COLO668 (cell line): ENCODE data around the gene ADAMTS10.
"Not testable (repeated sequence)": the region's sequence is repeated elsewhere in the genome, so short reads cannot be mapped to it uniquely, and the experiment has no call there.

Experiments used
- DNase-seq: peaks from one replicate; lab custom pipeline; 2025; ENCODE audit not compliant: unreplicated experiment; lab: John Stamatoyannopoulos, UW

ADAMTS10 gene

DNA sequence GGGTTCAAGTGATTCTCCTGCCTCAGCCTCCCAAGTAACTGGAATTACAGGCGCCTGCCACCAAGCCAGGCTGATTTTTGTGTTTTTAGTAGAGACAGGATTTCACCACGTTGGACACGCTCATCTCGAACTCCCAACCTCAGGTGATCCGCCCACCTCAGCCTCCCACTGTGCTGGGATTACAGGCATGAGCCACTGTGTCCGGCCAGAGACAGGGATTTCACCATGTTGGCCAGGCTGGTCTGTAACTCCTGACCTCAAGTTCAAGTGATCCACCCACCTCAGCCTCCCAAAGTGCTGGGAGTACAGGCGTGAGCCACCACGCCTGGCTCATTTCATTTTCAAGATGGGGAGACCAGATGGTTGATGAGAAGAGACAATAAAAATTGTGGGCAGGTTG lies 45.6 kb downstream of the ADAMTS10 start:
- DNase-seq, result not testable (repeated sequence)

- no peak for DNase-seq
Observed at GRCh38 chr19:8561075-8561764, 49.3 kb downstream of the ADAMTS10 start.

- no peak for DNase-seq
Observed at GRCh38 chr19:8558325-8558724, 52.2 kb downstream of the ADAMTS10 start.

GRCh38 chr19:8557642-8558238 lies 52.8 kb downstream of the ADAMTS10 start:
- DNase-seq, result no peak

GRCh38 chr19:8553729-8554128 lies 56.8 kb downstream of the ADAMTS10 start:
- DNase-seq, result not testable (repeated sequence)

GRCh38 chr19:8552810-8553209 lies 57.7 kb downstream of the ADAMTS10 start:
- DNase-seq, result no peak

GRCh38 chr19:8550070-8550469 lies 60.4 kb downstream of the ADAMTS10 start:
- no peak for DNase-seq

GRCh38 chr19:8545743-8546142 lies 64.8 kb downstream of the ADAMTS10 start:
- DNase-seq, result no peak

GRCh38 chr19:8544168-8544567 lies 66.3 kb downstream of the ADAMTS10 start:
- no peak for DNase-seq

GRCh38 chr19:8539621-8540149 lies 70.8 kb downstream of the ADAMTS10 start:
- no peak for DNase-seq

- DNase-seq, result no peak
Observed at GRCh38 chr19:8537099-8537498, 73.4 kb downstream of the ADAMTS10 start.

GRCh38 chr19:8536282-8536681 lies 74.2 kb downstream of the ADAMTS10 start:
- DNase-seq, result no peak

DNA sequence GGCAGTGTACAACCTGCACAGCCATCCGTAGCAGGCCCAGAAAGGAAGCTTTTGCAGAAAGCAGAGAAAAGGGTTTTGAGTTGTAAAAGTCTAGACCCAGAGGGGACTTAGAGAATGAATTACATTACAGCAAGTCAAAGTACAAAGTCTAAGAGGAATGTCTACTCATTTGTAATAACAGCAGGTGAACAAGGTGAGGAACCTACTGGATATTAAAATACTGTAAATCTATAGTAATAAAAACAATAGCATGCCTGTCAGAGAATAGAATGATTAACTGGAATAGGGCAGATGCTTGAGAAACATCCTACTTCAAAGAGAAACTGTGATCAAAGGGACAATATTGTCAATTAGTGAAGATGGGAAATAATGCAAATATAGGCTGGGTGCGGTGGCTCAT lies 78.3 kb downstream of the ADAMTS10 start:
- DNase-seq, result no peak

GRCh38 chr19:8531470-8531869 lies 79.0 kb downstream of the ADAMTS10 start:
- DNase-seq, result no peak
